ENCODE results near the gene SCN5A.

DNA sequence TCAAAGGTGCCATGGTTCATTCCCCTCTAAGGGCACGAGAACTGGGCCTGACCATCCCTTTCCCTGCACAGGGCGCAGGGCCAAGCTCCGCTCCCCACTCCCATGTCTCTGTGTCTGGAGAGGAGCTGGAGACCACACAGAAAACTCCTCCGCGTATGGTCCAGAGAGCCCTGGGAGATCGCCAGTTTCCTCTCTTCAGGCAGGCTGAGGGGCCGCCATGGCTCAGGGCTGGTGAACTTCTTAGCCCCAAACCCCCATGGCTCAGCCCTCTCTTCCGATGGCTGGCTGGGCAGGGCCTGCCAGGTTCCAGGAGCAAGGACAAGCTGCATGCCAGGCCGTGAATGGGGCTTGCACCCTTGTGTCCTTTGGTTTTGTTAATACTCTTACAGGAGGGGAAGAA is 100.4 kb downstream of the SCN5A start:
- TF ChIP-seq, protein P1, sequence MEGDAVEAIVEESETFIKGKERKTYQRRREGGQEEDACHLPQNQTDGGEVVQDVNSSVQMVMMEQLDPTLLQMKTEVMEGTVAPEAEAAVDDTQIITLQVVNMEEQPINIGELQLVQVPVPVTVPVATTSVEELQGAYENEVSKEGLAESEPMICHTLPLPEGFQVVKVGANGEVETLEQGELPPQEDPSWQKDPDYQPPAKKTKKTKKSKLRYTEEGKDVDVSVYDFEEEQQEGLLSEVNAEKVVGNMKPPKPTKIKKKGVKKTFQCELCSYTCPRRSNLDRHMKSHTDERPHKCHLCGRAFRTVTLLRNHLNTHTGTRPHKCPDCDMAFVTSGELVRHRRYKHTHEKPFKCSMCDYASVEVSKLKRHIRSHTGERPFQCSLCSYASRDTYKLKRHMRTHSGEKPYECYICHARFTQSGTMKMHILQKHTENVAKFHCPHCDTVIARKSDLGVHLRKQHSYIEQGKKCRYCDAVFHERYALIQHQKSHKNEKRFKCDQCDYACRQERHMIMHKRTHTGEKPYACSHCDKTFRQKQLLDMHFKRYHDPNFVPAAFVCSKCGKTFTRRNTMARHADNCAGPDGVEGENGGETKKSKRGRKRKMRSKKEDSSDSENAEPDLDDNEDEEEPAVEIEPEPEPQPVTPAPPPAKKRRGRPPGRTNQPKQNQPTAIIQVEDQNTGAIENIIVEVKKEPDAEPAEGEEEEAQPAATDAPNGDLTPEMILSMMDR (conservative IDR thresholded peaks at IDR 0.05 in 1 of 2, IDR thresholded peaks at IDR 0.05 in 1 of 2; ENCODE audit: extremely low read depth in 1 of 2, insufficient read depth in 1 of 2, low read depth in 1 of 2, low read length in 2 of 2): no peak
- no peak for TF ChIP-seq EZH2 (IDR thresholded peaks at IDR 0.05; ENCODE audit: borderline replicate concordance, low read length)

Measured in mammary epithelial cell (primary cell).